HG03460 (cell line): Measurements from ENCODE around the gene FAM98B.
A peak's percentile ranks its signal among the peaks of the same experiment; 100 is the strongest.
"Not testable (repeated sequence)": the region's sequence is repeated elsewhere in the genome, so short reads cannot be mapped to it uniquely, and the experiment has no call there.

Source experiments
- ATAC-seq: cut with Tn5 transposase; IDR thresholded peaks from one replicate; pipeline ENCODE4 v1.9.1; 2021; ENCODE audit not compliant: unreplicated experiment

Gene FAM98B

DNA sequence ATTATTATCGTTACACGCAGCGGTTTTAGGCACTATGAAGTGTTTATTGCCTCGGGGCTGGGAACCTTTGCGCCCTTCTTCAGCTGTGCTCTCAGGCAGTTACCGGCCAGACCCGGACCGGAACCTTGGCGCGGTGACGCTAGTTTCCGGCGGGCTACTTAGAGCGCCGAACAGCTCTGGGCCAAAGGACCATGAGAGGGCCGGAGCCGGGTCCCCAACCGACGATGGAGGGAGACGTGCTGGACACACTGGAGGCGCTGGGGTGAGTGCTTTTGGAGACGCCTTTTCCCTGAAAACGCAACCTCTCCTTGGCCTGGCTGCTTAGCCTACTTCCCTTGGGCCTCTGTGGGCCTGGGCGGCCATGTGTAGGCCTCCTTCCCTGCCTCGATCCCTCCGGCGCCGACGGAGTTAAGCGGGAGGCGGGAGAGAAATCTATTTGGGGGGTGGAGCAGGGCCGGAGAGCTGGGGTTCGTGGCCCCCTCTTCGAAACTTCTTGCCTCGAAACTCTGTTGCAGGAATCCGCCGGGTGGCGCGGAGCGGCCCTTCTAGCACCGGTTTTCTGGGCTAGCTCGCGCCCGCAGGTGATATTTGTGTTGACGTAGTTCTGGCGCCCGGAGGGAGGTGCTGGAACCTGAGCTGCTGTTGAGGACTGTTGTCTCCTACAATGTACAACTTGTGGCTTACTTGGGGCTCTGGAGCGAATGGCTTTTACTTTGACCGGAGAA lies at the start of gene FAM98B:
Gene FAM98B (plus strand): TSS at position 157 of the 725 bp plus-strand sequence. CDS start 35 bp downstream, at position 192.
- peak; percentile 85 for ATAC-seq

DNA sequence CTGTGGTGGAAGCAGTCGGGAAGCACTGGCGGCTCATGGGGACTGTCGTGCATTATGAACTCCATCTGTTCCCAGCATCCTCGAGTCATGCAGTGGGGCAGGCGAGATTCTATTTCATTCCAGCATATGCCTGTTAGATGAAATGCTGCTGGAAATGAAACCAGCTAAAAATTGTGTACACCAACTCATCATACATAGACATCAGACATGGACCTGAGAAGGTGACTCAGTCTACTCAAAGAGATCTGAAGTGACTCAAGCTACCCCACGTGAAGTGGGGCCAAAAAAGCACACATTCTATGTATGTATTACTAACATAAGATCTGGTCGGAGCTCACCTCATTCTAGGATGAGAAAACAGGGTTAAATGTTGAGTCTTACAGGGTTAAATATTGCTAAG lies 47.5 kb upstream of the FAM98B start:
- ATAC-seq, result no peak

DNA sequence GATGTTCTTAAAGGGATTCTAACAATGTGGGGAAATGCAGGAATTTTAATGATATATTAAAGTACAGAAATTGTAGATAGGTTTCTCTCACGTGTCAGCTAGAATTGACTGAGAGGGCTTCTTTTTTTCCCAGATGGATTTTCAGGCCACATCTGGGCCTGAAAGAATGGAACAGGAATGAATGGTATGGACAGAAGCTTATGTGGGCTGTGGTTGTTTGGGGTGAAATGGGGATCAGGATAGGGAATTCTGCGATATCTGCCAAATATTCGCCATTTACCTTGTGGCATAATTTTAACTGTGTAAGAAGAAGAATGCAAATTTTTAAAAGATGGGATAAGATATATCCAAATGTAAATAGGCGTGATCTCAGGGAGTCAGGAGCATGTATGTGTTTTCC lies 45.4 kb upstream of the FAM98B start:
- no peak for ATAC-seq

DNA sequence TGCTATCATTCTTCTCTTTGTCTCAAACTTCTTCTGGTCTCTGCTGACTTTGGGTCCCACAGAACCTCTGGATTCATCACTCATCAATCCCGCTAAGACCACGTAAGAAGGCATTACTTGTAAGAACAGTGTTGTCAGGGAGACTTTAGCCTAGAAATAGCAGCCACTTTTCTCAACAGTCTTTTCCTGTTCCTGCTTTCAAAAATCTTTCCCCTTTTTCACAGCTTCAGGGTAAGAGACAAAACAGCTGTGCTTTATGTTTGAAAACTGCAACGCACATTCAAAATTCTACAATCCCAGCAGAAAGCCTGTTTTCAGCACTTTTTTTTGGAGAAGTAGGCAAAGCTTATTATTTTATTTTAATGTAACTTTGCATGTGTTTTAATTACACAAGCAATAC lies 42.0 kb upstream of the FAM98B start:
- no peak for ATAC-seq

DNA sequence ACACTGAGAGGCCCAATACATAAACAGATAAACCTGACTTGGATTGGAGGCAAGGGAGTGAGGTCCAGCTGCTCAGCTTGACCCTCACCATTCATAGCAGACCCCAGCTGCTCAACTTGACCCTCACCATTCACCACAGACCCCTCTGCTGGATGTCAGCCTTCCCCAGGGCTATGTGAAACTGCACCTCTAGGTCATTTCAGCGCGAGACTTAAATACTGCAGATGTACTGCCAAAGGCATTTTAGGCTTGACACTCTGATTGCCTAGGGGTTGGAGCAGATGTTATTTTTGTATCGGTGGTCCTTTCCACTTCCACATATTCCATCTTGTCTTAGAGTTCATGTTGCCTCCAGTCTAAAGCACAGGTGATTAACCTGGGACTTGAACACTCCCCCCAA lies 41.5 kb upstream of the FAM98B start:
- no peak for ATAC-seq

DNA sequence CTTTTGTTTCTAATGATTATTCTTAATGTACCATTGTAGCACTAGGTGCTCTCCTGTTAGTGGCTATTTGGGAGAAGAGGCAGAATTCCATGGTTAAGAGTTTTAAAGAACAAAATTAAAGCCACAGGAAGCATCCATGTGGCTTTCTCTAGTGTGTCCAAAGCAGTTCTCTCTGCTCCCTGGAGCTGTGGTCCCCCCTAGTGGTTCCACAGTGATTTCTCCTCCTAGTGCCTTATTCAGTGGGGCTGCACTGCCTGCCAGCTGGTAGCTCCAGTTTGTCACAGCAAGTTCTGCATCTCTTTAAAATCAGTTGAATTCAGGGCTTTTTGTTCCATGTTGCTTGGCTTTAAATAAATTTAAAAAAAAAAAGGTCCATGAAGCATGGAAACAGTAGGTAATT lies 39.6 kb upstream of the FAM98B start:
- no peak for ATAC-seq

DNA sequence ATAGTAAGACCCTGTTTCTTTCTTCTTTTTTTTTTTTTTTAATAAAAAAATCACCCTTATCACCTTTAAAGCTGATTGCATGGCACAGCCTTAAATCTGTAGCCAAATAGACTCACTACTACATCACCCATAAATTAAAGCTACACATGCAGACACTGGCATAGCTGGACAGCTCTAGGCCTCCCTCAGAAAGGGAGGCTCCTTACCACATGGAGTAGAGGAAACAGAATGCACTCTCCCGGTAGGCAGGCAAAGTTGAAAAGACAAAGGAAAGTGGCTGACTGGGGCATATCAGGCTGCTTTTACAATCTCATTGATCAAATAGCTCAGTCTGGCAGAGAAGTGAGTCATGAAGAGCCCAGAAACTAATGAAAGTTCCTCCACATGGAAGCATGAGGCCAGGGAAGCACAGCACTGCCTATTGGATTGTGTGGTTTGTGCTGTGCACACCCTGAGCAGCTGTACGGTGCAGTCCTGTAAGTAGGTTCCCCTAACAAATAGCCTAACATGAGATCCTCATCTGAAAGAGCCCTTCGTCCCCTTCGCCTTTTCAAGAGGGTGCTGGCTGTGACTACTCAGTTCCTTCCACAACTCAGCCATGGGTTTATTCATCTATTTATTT lies 32.7 kb upstream of the FAM98B start:
- ATAC-seq, result no peak

DNA sequence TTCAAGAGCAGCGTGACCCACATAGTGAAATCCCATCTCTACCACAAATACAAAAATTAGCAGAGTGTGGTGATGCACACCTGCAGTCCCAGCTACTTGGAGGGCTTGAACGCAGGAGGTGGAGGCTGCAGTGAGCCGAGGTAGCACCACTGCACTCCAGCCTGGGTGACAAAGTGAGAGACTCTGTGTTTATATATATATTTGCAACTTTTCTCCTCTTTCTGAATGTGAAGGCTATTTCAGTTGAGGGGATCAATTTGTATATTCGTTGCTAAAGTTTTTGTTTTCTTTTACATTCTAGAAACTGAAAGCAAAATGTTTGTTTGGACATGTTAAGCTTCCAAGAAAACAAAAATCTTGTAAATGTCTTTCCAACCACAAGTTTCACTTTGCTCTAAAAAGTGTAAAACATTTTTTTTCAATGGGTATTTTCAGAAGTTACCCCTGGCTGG lies 29.8 kb upstream of the FAM98B start:
- ATAC-seq, result no peak

DNA sequence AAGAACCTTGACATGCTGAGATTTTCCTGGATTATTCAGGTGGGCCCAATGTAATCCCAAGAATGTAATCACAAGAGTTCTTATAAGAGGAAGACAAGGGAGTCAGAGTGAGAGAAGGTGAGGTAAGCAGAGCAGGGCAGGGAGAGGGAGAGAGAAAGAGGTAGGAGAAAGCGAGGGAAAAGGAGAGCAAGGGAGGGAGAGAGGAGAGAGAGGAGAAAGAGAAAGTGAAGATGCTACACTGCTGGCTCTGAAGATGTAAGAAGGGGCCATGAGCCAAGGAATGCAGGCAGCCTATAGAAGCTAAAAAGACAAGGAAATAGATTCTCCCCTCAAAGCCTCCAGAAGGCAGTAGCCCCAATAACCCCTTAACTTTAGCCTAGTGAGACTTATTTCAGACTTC lies 28.7 kb upstream of the FAM98B start:
- ATAC-seq, result no peak

DNA sequence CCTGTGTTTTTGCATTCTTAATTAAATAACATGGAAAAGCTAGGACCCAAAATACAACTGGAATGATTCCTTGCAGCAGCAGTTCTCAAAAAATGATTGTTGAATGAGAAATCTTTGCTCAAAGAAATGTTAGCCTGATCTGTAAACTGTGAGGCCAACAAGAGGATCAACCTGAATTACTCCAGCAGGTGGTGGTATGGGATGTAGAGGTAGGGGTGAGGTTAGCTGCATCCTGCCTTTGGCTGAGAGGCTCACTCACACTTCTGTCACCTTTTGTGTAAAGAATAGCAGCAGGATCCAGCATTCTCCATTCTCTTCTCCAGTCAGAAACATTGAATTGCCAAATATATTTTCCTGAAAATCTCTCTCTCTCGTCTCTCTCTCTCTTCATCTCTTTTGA lies 26.5 kb upstream of the FAM98B start:
- ATAC-seq, result no peak

DNA sequence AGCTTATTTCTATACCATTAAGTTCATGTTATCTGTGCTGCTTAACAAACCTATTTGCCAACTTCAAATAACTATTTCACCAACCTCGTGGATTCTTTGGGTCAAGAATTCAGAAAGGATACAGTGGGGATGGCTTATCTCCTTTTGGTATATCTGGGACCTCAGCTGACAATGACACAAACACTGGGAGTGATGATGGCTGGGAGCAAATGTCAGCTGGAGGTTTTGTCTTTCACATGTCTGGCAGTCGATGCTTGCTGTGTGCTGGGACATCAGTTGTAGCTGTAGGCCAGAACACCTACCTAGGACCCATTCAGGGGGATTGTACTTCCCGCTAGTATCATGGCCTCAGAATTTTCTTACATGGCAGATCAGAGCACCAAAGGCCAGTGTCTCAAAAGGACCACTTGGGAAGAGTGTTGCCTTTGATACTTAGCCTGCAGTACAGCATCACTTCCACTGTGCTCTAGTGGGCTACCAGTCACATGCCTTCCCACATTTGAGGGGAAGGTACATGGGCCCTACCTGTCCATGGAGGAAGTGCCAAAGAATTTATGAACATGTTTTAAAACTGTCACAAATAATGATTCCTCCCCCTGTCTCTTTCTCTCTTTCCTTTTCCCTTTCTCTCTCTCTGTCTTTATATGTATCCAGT lies 23.7 kb upstream of the FAM98B start:
- no peak for ATAC-seq

DNA sequence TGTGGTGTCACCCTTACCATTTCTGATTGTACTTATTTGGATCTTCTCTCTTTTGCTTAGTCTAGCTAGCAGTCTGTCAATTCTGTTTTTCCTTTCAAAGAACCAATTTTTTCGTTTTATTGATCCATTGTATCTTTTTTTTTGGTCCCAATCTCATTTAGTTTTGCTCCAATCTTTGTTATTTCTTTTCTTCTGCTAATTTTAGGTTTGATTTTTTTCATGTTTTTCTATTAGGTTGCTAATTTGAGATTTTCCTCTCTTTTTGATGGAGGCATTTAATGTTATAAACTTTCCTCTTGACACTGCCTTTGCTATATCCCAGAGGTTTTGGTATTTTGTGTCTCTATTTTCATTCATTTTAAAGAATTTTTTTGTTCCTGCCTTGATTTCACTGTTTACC lies 16.9 kb upstream of the FAM98B start:
- ATAC-seq, result no peak

DNA sequence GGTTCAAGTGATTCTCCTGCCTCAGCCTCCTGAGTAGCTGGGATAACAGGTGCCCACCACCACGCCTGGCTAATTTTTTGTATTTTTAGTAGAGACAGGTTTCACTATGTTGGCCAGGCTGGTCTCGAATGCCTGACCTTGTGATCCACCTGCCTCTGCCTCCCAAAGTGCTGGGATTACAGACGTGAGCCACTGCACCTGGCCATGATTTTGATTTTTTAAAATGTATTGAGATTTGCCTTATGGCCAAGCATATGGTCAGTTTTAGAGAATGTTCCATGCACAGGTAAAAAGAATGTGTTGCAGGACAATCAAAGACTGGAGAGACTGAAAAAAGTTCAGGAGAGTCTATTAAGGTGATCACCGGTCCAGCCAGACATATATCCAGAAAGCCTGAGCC lies 16.3 kb upstream of the FAM98B start:
- ATAC-seq, result not testable (repeated sequence)

DNA sequence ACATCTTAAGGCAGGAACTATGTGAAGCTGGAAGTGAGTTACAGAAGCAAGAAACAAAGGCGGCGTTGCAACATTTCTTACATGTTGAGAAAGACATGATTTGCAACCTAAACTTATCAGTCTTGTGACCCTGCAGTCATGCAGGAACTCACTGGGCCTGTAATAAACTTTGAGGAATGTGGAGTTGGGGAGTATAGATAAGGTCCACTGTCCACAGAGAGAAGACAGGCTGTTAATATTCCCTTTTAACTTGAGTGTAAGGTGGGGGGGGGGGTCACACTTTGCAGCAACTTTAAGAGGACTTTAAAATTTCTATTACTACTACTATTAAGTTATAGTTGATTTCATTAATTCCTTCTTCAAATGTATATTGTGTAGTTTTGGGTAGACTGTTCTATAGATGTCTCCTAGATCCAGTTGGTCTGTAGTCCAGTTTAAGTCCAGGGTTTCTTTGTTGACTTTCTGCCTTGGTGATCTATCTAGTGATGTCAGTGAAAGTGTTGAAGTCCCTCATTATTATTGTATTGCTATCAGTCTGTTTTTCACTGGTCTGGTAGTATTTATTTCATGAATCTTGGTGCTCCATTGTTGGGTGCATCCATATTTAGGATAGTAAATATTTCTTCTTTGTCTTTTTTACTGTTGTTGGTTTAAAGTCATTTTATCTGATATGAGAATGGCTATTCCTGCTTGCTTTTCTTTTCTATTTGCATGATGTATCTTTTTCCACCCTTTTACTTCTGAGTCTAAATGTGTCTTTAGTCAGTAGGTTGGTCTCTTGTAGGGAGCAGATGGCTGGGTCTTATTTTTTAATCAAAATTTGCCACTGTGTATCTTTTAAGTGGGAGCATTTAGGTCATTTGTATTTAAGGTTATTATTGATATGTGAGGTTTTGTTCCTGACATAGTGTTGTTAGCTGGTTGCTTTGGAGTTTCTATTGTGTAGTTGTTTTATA lies 15.6 kb upstream of the FAM98B start:
- no peak for ATAC-seq

DNA sequence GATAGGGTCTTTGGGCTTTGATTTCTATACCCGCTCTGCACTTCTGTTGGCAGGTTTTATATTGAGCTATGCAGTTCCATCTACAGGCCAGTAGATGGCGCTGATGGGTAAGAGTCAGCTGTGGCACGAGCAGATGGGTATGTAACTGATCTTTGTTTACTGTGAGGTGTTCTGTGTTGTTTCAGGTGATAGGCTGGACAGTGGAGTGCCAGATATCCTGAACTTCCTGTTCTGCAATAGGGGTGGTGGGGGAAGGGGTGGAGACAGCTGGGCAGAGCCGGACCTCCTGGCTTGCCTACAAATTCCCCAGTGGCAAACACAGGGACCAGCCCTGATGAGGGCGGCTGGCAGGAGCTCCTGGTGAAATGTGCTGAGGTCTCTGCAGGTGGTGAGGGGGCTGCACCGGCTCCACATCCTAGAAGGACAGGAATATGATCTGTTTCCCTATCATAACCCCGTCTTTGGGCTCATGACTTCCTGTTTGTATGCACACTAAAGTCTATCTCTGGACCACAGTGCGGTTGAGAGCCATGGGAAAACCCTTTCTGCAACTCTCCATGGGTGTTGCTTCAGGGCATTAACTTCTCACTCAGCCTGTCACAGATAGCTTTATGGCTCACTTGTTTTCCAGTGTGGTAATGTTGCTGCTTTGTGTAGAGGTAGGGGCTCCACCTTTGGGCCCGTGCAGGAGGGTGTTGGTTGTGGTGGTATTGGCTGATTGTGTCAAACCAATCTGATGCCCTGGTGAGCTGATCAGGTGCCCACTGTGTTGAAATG lies 13.4 kb upstream of the FAM98B start:
- ATAC-seq, result peak; percentile 74

DNA sequence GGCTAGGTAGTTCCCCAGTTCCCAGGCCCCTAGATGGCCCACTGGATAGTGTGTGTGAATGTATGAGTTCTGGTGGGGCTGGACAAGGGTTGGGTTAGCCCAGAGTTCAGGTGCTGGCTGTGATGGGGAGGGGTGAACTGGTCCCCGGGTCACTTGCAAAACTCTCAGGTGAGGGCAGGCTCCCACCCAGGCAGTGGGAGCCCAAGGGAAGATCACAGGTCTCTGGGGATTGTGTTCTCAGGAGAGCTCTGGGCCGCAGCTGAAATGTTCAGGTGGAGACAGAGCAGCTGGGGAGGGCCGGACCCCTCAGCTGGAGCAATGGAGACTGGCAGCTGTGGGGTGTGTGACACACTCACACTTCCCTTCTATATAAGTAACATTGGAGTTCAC lies 12.8 kb upstream of the FAM98B start:
- no peak for ATAC-seq

DNA sequence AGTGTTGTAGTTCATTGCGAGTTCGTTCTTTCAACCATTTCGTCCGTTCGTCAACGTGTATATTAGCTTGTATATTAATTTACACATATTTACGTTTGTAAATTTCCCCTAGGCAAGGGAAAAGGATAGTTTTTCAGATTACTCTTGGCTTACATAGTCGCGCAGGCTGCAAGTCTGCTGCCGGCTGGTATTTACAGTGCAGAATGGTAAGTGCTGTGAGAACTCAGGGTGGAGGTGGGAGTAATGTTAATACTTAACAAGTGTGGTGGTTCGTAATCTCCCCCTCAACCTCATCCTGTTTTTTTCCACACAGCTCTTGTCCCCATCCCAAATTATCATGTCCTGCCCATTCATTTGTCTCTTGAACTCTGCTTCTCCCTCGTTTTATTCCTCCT lies 766 bp downstream of the FAM98B start:
- ATAC-seq, result no peak

DNA sequence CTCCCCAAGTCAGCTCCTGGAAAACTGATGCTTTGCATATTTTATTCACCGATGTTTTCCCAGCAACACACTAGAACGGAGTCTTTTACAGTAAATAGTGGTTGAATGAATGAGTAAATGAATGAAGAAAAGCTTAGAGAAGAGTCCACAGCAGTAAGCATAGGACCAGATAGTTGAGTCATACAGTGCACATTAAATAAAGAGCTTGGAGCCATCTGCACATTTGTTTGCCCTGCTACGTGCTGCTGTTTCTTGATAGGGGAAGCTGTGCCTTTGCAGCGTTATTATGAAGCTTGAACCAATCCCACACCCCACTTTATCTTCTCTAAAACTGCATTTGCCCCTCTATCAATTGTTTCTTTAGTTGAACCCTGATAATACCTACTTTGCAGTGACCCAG lies 1.2 kb downstream of the FAM98B start:
- ATAC-seq, result no peak

DNA sequence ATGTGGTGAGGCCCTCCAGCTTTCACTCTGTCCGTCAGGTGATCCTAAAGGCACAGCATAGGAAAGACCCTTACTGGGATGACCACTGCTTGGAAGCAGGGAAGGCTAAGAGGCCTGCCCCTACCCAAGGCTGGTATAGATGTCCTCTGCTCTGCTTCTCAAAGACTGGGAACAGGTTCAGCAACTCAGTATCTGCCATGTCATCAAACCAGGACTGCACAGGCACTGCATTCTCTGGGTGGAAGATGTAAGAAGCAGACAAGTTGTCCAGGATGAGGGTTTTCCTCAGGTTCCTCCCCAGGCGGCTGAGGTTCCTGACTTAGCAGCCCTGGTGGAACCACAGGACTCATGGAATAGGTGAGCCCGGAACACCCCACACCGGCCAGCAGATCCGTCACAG lies 4.7 kb downstream of the FAM98B start:
- no peak for ATAC-seq

DNA sequence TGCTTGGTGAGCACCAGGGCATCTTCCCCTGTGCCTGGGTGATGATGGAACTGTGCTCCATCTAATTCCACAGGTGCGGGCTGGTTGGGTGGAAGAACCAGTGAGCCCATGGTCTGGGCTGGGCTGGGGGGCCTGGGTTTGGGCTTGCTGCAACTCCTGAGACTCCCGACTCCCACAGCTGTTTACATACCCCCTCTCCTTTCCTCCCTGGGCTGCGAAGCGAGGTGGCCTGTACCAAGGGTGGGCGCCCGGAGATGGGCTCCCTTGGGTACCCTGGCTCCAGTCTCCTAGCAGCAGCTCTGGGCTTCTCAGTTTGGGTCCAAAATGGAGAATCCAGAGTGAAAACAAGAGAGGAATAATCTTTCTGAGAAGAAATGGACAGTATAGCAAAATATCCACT lies 5.6 kb downstream of the FAM98B start:
- no peak for ATAC-seq
